Thoracic aorta (tissue), 2 donors: Measurements from ENCODE around the gene NNAT. TPM values are rescaled to one million over a fixed set of nuclear protein-coding genes. Genes with fewer than 3 reads are reported as not detected.
"Not testable (repeated sequence)": the region's sequence is repeated elsewhere in the genome, so short reads cannot be mapped to it uniquely, and the experiment has no call there.

Experiments
- ATAC-seq: fragments of 150-250 bp; one replicate; pipeline ENCODE4 v1.8.0; 2017; ENCODE audit warnings: low read depth; ENCODE audit not compliant: insufficient number of reproducible peaks, low FRiP score
- DNase-seq: peaks from one replicate; pipeline ENCODE4 v3.0.0-alpha.2; 2020; ENCODE audit warnings: low spot score
- H3K27ac ChIP-seq, 2 donors: fragments of 200-600 bp; sonication (generic); 1 replicate in 1 of 2; 2 replicates in 1 of 2; pipeline ENCODE4 v1.5.1; 2016; ENCODE audit warnings: mild to moderate bottlenecking in 2 of 2, moderate library complexity in 2 of 2
- H3K27me3 ChIP-seq: fragments of 200-600 bp; sonication (generic); replicated peaks from 2 replicates; pipeline ENCODE4 v1.6.0; 2016; ENCODE audit warnings: mild to moderate bottlenecking; ENCODE audit not compliant: insufficient read depth
- H3K36me3 ChIP-seq: fragments of 200-600 bp; sonication (generic); one replicate; pipeline ENCODE4 v1.5.1; 2016
- H3K4me1 ChIP-seq, 2 donors: fragments of 200-600 bp; sonication (generic); 1 replicate in 1 of 2; 2 replicates in 1 of 2; pipeline versions ENCODE4 v1.5.1 to v1.6.0; 2016; ENCODE audit warnings: low read depth in 2 of 2, mild to moderate bottlenecking in 1 of 2; ENCODE audit not compliant: control insufficient read depth in 1 of 2
- H3K4me3 ChIP-seq: fragments of 200-600 bp; sonication (generic); 2 replicates; pipeline ENCODE4 v1.5.1; 2016; ENCODE audit warnings: mild to moderate bottlenecking
- H3K9me3 ChIP-seq: fragments of 200-600 bp; sonication (generic); 2 replicates; pipeline ENCODE4 v1.5.1; 2016
- CTCF ChIP-seq: fragments of 200-600 bp; sonication (generic); IDR thresholded peaks from one replicate; pipeline ENCODE4 v1.5.1; 2019; ENCODE audit warnings: antibody characterized with exemption
- total RNA-seq, 2 donors: library from RNA; depleted of rRNA; stranded (reverse); fragments of >200 nt; gene quantifications; one replicate each; pipeline versions ENCODE4 v1.1.0 to v1.2.3, GENCODE V29; 2016

The NNAT gene
- total RNA-seq, 2 donors from 2014 or later = 0.81 TPM; not detected in 1

- ATAC-seq (no peak), DNase-seq (no peak)
- Histone ChIP-seq H3K4me1 (no peaks in the 10 kb centered on the region), H3K27ac (no peak overlapping the region), H3K27me3 (no peaks in the 10 kb centered on the region), H3K36me3 (no peaks in the 10 kb centered on the region), H3K4me3 (no peak overlapping the region), H3K9me3 (no peaks in the 10 kb centered on the region)
- no peak for TF ChIP-seq CTCF
Measured at GRCh38 chr20:37552415-37552814, 31.4 kb downstream of the NNAT start.

- not testable (repeated sequence) for DNase-seq, H3K36me3 ChIP-seq, H3K4me1 ChIP-seq, H3K4me3 ChIP-seq, H3K9me3 ChIP-seq, ATAC-seq, H3K27me3 ChIP-seq, H3K27ac ChIP-seq
Measured at GRCh38 chr20:37554721-37555298, 33.8 kb downstream of the NNAT start.

- Histone ChIP-seq H3K27ac (no peak overlapping the region), H3K4me3 (no peak overlapping the region), H3K9me3 (no peaks in the 10 kb centered on the region), H3K27me3 (no peaks in the 10 kb centered on the region), H3K36me3 (no peaks in the 10 kb centered on the region), H3K4me1 (no peaks in the 10 kb centered on the region)
- ATAC-seq (no peak), DNase-seq (no peak)
- TF ChIP-seq CTCF = no peak
Measured at GRCh38 chr20:37556538-37556937, 35.5 kb downstream of the NNAT start.

GRCh38 chr20:37558306-37558705 is 37.3 kb downstream of the NNAT start:
- H3K4me1 ChIP-seq = no peaks in the 10 kb centered on the region
- H3K27me3 ChIP-seq = no peaks in the 10 kb centered on the region
- H3K36me3 ChIP-seq = no peaks in the 10 kb centered on the region
- DNase-seq = no peak
- TF ChIP-seq CTCF = no peak
- H3K9me3 ChIP-seq = no peaks in the 10 kb centered on the region
- H3K27ac ChIP-seq = no peak overlapping the region
- no peak overlapping the region for H3K4me3 ChIP-seq
- no peak for ATAC-seq

GRCh38 chr20:37558779-37559178 is 37.7 kb downstream of the NNAT start:
- no peaks in the 10 kb centered on the region for H3K9me3 ChIP-seq
- no peak overlapping the region for H3K4me3 ChIP-seq
- no peaks in the 10 kb centered on the region for H3K27me3 ChIP-seq
- DNase-seq (no peak), ATAC-seq (no peak)
- no peak for TF ChIP-seq CTCF
- H3K4me1 ChIP-seq = no peaks in the 10 kb centered on the region
- H3K36me3 ChIP-seq = no peaks in the 10 kb centered on the region
- H3K27ac ChIP-seq = no peak overlapping the region
